Keratinocyte (primary cell): ENCODE results near the gene FAM83E. TPM values are rescaled to one million over a fixed set of nuclear protein-coding genes. Genes with fewer than 3 reads are reported as not detected.

Experiments
- DNase-seq: peaks from one replicate; pipeline ENCODE4 v3.0.0-alpha.2; 2011; ENCODE audit warnings: low read depth, missing footprints, low spot score
- FAIRE-seq: peaks from 2 replicates; lab custom pipeline; 2011; peaks lifted over from hg19 to GRCh38; lab: Jason Lieb, UNC
- H2AFZ ChIP-seq: 2 replicates; pipeline ENCODE4 v1.6.0; 2012; ENCODE audit warnings: low read length, control low read depth, inconsistent platforms; ENCODE audit not compliant: control insufficient read depth
- H3K27ac ChIP-seq: 2 replicates; pipeline ENCODE4 v1.5.1; 2011; ENCODE audit warnings: low read length; ENCODE audit not compliant: control insufficient read depth, insufficient read depth
- H3K27me3 ChIP-seq: 3 replicates; pipeline ENCODE4 v1.6.0; 2011; ENCODE audit warnings: low read length; ENCODE audit not compliant: control insufficient read depth, insufficient read depth; ENCODE audit errors: extremely low read depth
- H3K36me3 ChIP-seq, 2 experiments: 2 replicates in 1 of 2; 3 replicates in 1 of 2; pipeline ENCODE4 v1.5.1; 2011; ENCODE audit warnings: low read length in 2 of 2, mild to moderate bottlenecking in 1 of 2; ENCODE audit not compliant: control insufficient read depth in 2 of 2, insufficient read depth in 2 of 2; ENCODE audit errors: extremely low read depth in 1 of 2
- H3K4me1 ChIP-seq: 3 replicates; pipeline ENCODE4 v1.5.1; 2011; ENCODE audit warnings: low read length; ENCODE audit not compliant: control insufficient read depth, insufficient read depth; ENCODE audit errors: extremely low read depth
- H3K4me2 ChIP-seq: 3 replicates; pipeline ENCODE4 v1.6.0; 2011; ENCODE audit warnings: low read depth, low read length; ENCODE audit not compliant: control insufficient read depth, insufficient read depth; ENCODE audit errors: extremely low read depth
- H3K4me3 ChIP-seq, 3 experiments: fragments of 200-600 bp in 1 of 3; sonication (generic) in 1 of 3; 2 replicates in 2 of 3; 3 replicates in 1 of 3; pipeline ENCODE4 v1.5.1; 2011 to 2016; ENCODE audit warnings: low read length in 3 of 3, mild to moderate bottlenecking in 3 of 3, control low read depth in 2 of 3, inconsistent platforms in 1 of 3, low read depth in 1 of 3, mixed read lengths in 1 of 3, mixed run types in 1 of 3, moderate library complexity in 1 of 3; ENCODE audit not compliant: control insufficient read depth in 2 of 3, insufficient read depth in 2 of 3; ENCODE audit errors: extremely low read depth in 1 of 3
- H3K79me2 ChIP-seq: 2 replicates; pipeline ENCODE4 v1.6.0; 2012; ENCODE audit warnings: low read length; ENCODE audit not compliant: control insufficient read depth, insufficient read depth
- H3K9ac ChIP-seq: 3 replicates; pipeline ENCODE4 v1.6.0; 2011; ENCODE audit warnings: low read length; ENCODE audit not compliant: control insufficient read depth, insufficient read depth; ENCODE audit errors: extremely low read depth
- H3K9me1 ChIP-seq: 3 replicates; pipeline ENCODE4 v1.6.0; 2011; ENCODE audit warnings: low read length; ENCODE audit not compliant: control insufficient read depth, insufficient read depth; ENCODE audit errors: extremely low read depth
- H3K9me3 ChIP-seq: 2 replicates; pipeline ENCODE4 v1.5.1; 2012; ENCODE audit warnings: low read depth, low read length; ENCODE audit not compliant: control insufficient read depth
- H4K20me1 ChIP-seq: 3 replicates; pipeline ENCODE4 v1.6.0; 2011; ENCODE audit warnings: low read length; ENCODE audit not compliant: control insufficient read depth, insufficient read depth; ENCODE audit errors: extremely low read depth
- EZH2 ChIP-seq: IDR thresholded peaks from one replicate; pipeline ENCODE4 v1.6.1; 2012; ENCODE audit warnings: inconsistent platforms, mild to moderate bottlenecking, low read length, moderate library complexity
- dilution Hi-C: fragments of 300-500 bp; cut with MboI; formaldehyde crosslinking; loops from one replicate; pipeline ENCODE4 v1.7.0; 2020; ENCODE audit warnings: low sequenced_read_pairs; ENCODE audit not compliant: extremely low pct_ligation_motif_present
- polyA plus RNA-seq, 5 experiments: library from polyadenylated mRNA; depleted of rRNA in 3 of 5; stranded (reverse) in 3 of 5; stranded (forward) in 1 of 5; unstranded in 1 of 5; fragments of >200 nt; gene quantifications; 1 replicate in 1 of 5; 2 replicates in 3 of 5; 3 replicates in 1 of 5; pipeline versions ENCODE4 v1.2.1 to v1.2.3, GENCODE V29; 2011 to 2012; ENCODE audit warnings: missing spikeins in 2 of 5, low read depth in 1 of 5, low replicate concordance in 1 of 5
- TF ChIP-seq, protein P1 (sequence below), 3 experiments: IDR thresholded peaks in 1 of 3; conservative IDR thresholded peaks in 1 of 3; optimal IDR thresholded peaks in 1 of 3; 2 replicates in 2 of 3; 3 replicates in 1 of 3; pipeline versions ENCODE3 to v1.5.1; 2011; ENCODE audit warnings: low read length in 3 of 3, mild to moderate bottlenecking in 3 of 3, moderate library complexity in 2 of 3, control low read depth in 1 of 3, inconsistent platforms in 1 of 3; ENCODE audit not compliant: insufficient read depth in 2 of 3; ENCODE audit errors: extremely low read depth in 1 of 3

FAM83E gene
- polyA plus RNA-seq, 1 donor (not counting 4 experiments of a cell fraction or from before 2014, with no cell fraction given), result 0.17 TPM

DNA sequence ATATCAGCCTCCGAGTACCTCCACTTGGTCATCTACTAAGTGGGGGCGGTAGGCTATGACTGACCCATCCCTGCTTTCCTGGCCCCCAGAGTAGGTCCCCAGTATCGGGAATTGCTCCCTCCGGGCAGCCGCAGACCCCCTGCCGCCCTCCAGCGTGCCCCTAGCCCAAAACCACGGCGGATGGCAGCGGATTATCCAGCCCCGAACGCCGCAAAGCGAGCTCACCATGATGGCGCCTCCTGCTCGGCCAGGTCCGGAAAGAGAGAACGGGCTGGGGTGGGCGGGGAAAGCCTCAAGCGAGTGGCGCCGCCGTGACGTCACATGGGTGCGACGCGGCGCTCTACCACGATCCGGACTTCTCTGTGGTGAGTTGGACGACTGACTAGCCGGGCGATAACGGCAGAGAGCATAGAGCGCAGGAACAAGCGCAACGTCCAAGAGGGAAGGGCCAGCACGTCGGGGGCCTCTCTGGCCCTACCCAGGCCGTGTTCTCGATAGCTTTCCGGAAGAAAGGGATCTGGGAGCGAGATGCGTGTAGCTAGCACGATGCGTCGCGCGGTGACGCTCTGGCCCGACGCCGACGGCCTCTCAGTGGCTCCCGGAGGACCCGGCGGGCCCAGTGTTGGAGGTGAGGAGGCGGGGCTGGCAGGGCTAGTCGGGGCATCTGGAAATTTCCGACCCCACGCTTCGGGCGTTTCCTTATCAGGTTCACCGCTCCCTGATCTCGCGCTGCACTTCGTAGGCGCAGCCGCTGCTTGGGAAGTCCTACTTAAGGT lies 4.2 kb upstream of the FAM83E start, which contains the start of the genes RPL18 and SPHK2:
Gene RPL18 (minus strand): TSS at position 263 of the 776 bp plus-strand sequence. CDS start 35 bp downstream, at position 228.
Gene SPHK2 (plus strand): TSS at position 591 of the 776 bp plus-strand sequence. CDS start 1,009 bp downstream, outside the sequence.
- no peak for TF ChIP-seq EZH2
- TF ChIP-seq, protein P1, sequence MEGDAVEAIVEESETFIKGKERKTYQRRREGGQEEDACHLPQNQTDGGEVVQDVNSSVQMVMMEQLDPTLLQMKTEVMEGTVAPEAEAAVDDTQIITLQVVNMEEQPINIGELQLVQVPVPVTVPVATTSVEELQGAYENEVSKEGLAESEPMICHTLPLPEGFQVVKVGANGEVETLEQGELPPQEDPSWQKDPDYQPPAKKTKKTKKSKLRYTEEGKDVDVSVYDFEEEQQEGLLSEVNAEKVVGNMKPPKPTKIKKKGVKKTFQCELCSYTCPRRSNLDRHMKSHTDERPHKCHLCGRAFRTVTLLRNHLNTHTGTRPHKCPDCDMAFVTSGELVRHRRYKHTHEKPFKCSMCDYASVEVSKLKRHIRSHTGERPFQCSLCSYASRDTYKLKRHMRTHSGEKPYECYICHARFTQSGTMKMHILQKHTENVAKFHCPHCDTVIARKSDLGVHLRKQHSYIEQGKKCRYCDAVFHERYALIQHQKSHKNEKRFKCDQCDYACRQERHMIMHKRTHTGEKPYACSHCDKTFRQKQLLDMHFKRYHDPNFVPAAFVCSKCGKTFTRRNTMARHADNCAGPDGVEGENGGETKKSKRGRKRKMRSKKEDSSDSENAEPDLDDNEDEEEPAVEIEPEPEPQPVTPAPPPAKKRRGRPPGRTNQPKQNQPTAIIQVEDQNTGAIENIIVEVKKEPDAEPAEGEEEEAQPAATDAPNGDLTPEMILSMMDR (optimal IDR thresholded peaks at IDR 0.05 in 1 of 3, IDR thresholded peaks at IDR 0.05 in 1 of 3, conservative IDR thresholded peaks at IDR 0.05 in 1 of 3; ENCODE audit: extremely low read depth in 1 of 3, insufficient read depth in 2 of 3, low read length in 3 of 3), result no peak
- Histone ChIP-seq H3K27me3 (no peaks in the 10 kb centered on the region), H3K9me1 (peaks cover 5% of the 10 kb centered on the region), H3K4me3 (peak within 1 kb of the TSS; percentile 83 to 91 (median 87)), H3K79me2 (peaks cover 39% of the 10 kb centered on the region), H3K36me3 (peaks cover 20 to 40% of the 10 kb centered on the region in 2 experiments), H3K4me2 (peak within 1 kb of the TSS; percentile 95), H3K9ac (peak within 1 kb of the TSS; percentile 98), H3K4me1 (peaks cover 47% of the 10 kb centered on the region), H3K9me3 (no peaks in the 10 kb centered on the region), H3K27ac (peak within 1 kb of the TSS; percentile 88), H2AFZ (peak within 1 kb of the TSS; percentile 82), H4K20me1 (peaks cover 32% of the 10 kb centered on the region)
- DNase-seq (peak; percentile 94), FAIRE-seq (peak; percentile 73)
- dilution Hi-C loops, result no loop called here

DNA sequence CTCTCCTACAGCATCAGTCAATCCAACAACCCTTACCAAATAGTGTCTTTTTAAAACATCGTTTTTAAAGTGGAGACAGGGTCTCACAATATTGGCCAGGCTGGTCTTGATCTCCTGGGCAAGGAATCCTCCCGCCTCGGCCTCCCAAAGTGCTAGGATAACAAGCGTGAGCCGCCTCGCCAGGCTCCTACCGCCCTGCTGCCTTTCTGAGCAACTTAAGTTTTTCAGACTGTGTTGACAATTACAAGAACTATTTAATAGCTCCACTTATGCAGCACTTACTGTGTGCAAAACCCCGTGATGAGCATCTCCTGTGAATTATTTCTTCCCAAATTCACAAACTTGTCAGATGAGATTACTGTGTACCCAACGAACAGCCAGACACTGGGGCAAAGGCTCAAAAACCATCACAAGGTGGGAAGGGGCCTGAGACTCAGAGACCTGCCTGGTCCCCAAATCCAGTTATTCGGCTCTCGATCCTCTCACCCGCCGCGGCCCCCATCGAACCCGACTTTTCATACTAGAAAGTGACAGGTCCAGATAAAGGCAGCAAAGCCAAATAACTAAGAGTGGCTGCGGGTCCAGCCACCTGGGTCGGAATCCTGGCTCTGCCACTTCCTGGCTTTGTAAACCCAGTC lies 3.5 kb upstream of the FAM83E start:
- Histone ChIP-seq H3K36me3 (peaks cover 20 to 40% of the 10 kb centered on the region in 2 experiments), H3K27me3 (no peaks in the 10 kb centered on the region), H3K27ac (peak overlapping the region; percentile 88), H3K9me3 (no peaks in the 10 kb centered on the region), H3K9me1 (peaks cover 5% of the 10 kb centered on the region), H3K79me2 (peaks cover 39% of the 10 kb centered on the region), H3K4me3 (peak overlapping the region; percentile 79 to 91 (median 87)), H2AFZ (no peak overlapping the region), H3K9ac (peak overlapping the region; percentile 98), H3K4me2 (peak overlapping the region; percentile 95), H3K4me1 (peaks cover 42% of the 10 kb centered on the region), H4K20me1 (peaks cover 32% of the 10 kb centered on the region)
- dilution Hi-C loops, result no loop called here
- no peak for DNase-seq
- no peak for FAIRE-seq
- TF ChIP-seq, protein P1 (optimal IDR thresholded peaks at IDR 0.05 in 1 of 3, IDR thresholded peaks at IDR 0.05 in 1 of 3, conservative IDR thresholded peaks at IDR 0.05 in 1 of 3; ENCODE audit: extremely low read depth in 1 of 3, insufficient read depth in 2 of 3, low read length in 3 of 3), result no peak
- TF ChIP-seq EZH2, result no peak
